Activated T-helper 1 cell treated with anti-CD3 and anti-CD28 coated beads, Interleukin-12 subunit alpha, Interleukin-12 subunit beta, Interleukin-2, Interleukin-4 antibody, amounts not matched to agents 30 ng/mL and 10 ng/mL and 1 ng/mL, durations not matched to agents 14 hours and 24 hours and 36 hours (primary cell): ENCODE results near the gene SCYL3. TPM values are rescaled to one million over a fixed set of nuclear protein-coding genes. Genes with fewer than 3 reads are reported as not detected.
"Not testable (repeated sequence)": the region's sequence is repeated elsewhere in the genome, so short reads cannot be mapped to it uniquely, and the experiment has no call there.

Source experiments
- DNase-seq: peaks from one replicate; pipeline ENCODE4 v3.0.0; 2021; ENCODE audit warnings: low spot score
- H3K27ac Mint-ChIP-seq: one replicate; pipeline ENCODE4 v1.8.0; 2021; ENCODE audit warnings: mild to moderate bottlenecking, mixed read lengths
- H3K27me3 Mint-ChIP-seq: one replicate; pipeline ENCODE4 v1.8.0; 2022; ENCODE audit warnings: mild to moderate bottlenecking, moderate library complexity, mixed read lengths; ENCODE audit not compliant: insufficient read depth
- H3K36me3 Mint-ChIP-seq: one replicate; pipeline ENCODE4 v1.8.0; 2021; ENCODE audit warnings: low read depth, mixed read lengths
- H3K4me1 Mint-ChIP-seq: one replicate; pipeline ENCODE4 v1.8.0; 2021; ENCODE audit warnings: low read depth, mixed read lengths
- H3K4me3 Mint-ChIP-seq: one replicate; pipeline ENCODE4 v1.8.0; 2021; ENCODE audit warnings: mild to moderate bottlenecking, moderate library complexity, mixed read lengths
- H3K9me3 Mint-ChIP-seq: one replicate; pipeline ENCODE4 v1.8.0; 2021; ENCODE audit warnings: mixed read lengths
- intact Hi-C: fragments of 100-400 bp; cut with micrococcal nuclease; formaldehyde crosslinking; loops from one replicate; pipeline ENCODE4 v1.15.1; 2024
- total RNA-seq: library from RNA; stranded (reverse); gene quantifications from 2 replicates; pipeline ENCODE4 v1.2.3, GENCODE V29; 2022

Gene SCYL3
- total RNA-seq, 1 donor from 2014 or later = 11.8 TPM

GRCh38 chr1:169816617-169817016 is 77.1 kb downstream of the SCYL3 start:
- intact Hi-C loops = no loop called here
- no peak for DNase-seq
- Mint-ChIP-seq H3K27me3 (no peaks in the 10 kb centered on the region), H3K9me3 (no peaks in the 10 kb centered on the region), H3K36me3 (peaks cover 23% of the 10 kb centered on the region), H3K27ac (no peak overlapping the region), H3K4me3 (no peak overlapping the region), H3K4me1 (no peaks in the 10 kb centered on the region)

- Mint-ChIP-seq H3K9me3 (no peaks in the 10 kb centered on the region), H3K4me3 (no peak overlapping the region), H3K4me1 (peaks cover 2% of the 10 kb centered on the region), H3K27ac (no peak overlapping the region), H3K27me3 (no peaks in the 10 kb centered on the region), H3K36me3 (peaks cover 24% of the 10 kb centered on the region)
- intact Hi-C loops = no loop called here
- DNase-seq = no peak
These were observed 79.4 kb downstream of the SCYL3 start for GRCh38 chr1:169814265-169814664.

- intact Hi-C loops = no loop called here
- peaks cover 27% of the 10 kb centered on the region for H3K36me3 Mint-ChIP-seq
- H3K4me1 Mint-ChIP-seq = peaks cover 6% of the 10 kb centered on the region
- H3K27ac Mint-ChIP-seq = no peak overlapping the region
- H3K4me3 Mint-ChIP-seq = no peak overlapping the region
- DNase-seq = no peak
- no peaks in the 10 kb centered on the region for H3K9me3 Mint-ChIP-seq
- H3K27me3 Mint-ChIP-seq = no peaks in the 10 kb centered on the region
These were observed 81.6 kb downstream of the SCYL3 start for GRCh38 chr1:169812131-169812530.

GRCh38 chr1:169811418-169812035 is 82.2 kb downstream of the SCYL3 start:
- H3K36me3 Mint-ChIP-seq = peaks cover 31% of the 10 kb centered on the region
- DNase-seq, H3K9me3 Mint-ChIP-seq, intact Hi-C loops, H3K4me3 Mint-ChIP-seq, H3K27me3 Mint-ChIP-seq, H3K4me1 Mint-ChIP-seq, H3K27ac Mint-ChIP-seq: not testable (repeated sequence)

GRCh38 chr1:169809370-169810095 is 84.2 kb downstream of the SCYL3 start:
- Mint-ChIP-seq H3K27me3 (no peaks in the 10 kb centered on the region), H3K9me3 (no peaks in the 10 kb centered on the region), H3K36me3 (peaks cover 24% of the 10 kb centered on the region), H3K4me1 (peaks cover 10% of the 10 kb centered on the region), H3K4me3 (no peak overlapping the region), H3K27ac (no peak overlapping the region)
- intact Hi-C loops = loop anchor here (1.0 kb wide), 3 partner anchors 208 to 259 kb away; no protein-coding TSS in a partner anchor
- DNase-seq = no peak

DNA sequence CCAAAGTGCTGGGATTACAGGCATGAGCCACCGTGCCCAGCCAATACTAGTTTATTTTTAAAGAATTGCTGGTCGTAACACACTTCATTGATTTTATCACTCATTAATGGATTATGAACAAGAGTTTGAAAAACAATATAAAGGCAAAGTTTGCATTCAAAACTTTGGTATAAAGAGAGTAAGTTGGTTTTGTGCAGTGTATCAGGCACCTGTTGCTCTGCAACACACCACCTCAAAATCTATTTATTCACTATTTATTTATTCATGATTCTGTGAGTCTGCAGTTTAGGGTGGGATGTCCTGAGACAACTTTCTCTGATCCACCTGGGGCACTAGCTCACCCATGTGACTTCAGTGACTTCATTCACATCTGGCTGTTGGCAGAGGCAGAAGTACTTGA is 88.8 kb downstream of the SCYL3 start:
- DNase-seq = no peak
- Mint-ChIP-seq H3K4me1 (peaks cover 24% of the 10 kb centered on the region), H3K27me3 (no peaks in the 10 kb centered on the region), H3K9me3 (no peaks in the 10 kb centered on the region), H3K4me3 (no peak overlapping the region), H3K27ac (no peak overlapping the region), H3K36me3 (peaks cover 35% of the 10 kb centered on the region)
- intact Hi-C loops = loop anchor here (1.0 kb wide), 1 partner anchor 10 kb away; a partner anchor contains a TSS

DNA sequence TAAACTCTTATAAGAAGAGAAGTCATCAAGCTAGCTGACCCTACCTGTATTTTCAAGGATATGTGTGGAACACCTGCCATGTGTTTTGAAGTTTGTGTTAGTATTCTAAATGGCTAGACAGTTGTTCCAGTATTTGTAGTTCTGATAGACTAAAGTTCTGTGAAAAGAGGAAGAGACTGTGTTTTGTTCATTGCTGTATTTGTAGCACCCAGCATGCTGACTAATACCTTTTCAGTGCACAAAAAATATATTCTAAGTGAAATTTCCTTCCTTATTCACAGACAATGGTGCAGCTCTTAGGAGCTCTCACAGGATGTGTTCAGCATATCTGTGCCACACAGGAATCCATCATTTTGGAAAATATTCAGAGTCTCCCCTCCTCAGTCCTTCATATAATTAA is 90.8 kb downstream of the SCYL3 start:
- no peak for DNase-seq
- H3K36me3 Mint-ChIP-seq = peaks cover 30% of the 10 kb centered on the region

More for the DNA sequence above, 90.8 kb downstream of the SCYL3 start:
- intact Hi-C loops = no loop called here
- H3K4me3 Mint-ChIP-seq = no peak overlapping the region
- H3K9me3 Mint-ChIP-seq = no peaks in the 10 kb centered on the region
- H3K4me1 Mint-ChIP-seq = peaks cover 32% of the 10 kb centered on the region
- no peak overlapping the region for H3K27ac Mint-ChIP-seq
- H3K27me3 Mint-ChIP-seq = no peaks in the 10 kb centered on the region

Other genes starting within 250 kb of the SCYL3 start
- gene SELL, start 182.3 kb downstream of the SCYL3 start, total RNA-seq = 115 and 117 TPM in 2 replicates
- not detected in 2 replicates for gene SELE, start 159.8 kb downstream of the SCYL3 start, total RNA-seq
- 9.0 and 9.3 TPM in 2 replicates for gene METTL18, start 99.0 kb downstream of the SCYL3 start, total RNA-seq
- 12.9 and 13.5 TPM in 2 replicates for gene KIFAP3, start 180.8 kb upstream of the SCYL3 start, total RNA-seq